ENCODE results near the gene ANKS1A.

ANKS1A gene

DNA sequence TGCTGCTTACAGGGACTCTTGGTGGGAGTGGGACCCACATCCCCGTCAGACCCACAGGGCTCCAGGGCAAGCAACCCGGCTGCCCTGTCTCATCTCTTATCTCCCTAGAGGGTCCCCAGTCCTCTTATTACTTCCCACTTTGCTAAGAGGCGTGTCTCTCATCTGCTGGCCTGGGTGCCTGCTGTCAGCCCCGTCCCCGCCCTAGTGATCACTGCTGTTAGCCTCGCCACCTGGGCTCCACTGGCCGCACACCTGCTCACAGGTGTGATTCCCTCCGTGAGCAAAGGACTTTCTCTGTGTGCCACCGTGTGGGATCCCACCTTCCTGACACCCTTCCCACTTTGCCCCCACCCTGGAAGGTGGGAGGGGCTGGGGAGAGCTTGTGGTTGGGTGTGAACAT is 194.5 kb downstream of the ANKS1A start:
- peaks cover 8% of the 10 kb centered on the region for H3K36me3 Mint-ChIP-seq (ENCODE audit: low read depth)

DNA sequence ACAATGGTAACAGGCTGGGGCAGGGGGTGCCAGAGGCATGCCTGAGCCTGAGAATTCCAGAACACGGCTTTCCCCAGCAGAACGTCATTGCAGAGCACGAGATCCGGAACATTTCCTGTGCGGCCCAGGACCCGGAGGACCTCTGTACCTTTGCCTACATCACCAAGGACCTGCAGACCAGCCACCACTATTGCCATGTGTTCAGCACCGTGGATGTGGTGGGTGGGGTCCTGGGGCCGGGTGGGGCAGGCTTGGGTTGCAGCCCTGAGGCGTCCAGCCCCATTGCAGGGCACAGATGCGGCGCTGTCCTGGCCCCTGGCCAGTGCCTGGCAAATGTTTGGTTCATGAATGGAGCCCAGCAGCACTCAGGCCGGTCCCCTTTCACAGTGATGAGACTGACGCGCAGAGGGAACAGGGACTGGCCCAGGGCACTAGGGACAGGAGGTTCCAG is 195.0 kb downstream of the ANKS1A start:
- DNase-seq (no peak), ATAC-seq (no peak)
- Mint-ChIP-seq H3K36me3 (ENCODE audit: low read depth) (peaks cover 8% of the 10 kb centered on the region), H3K9me3 (no peaks in the 10 kb centered on the region), H3K4me1 (no peaks in the 10 kb centered on the region), H3K27ac (no peak overlapping the region), H3K4me3 (no peak overlapping the region), H3K27me3 (no peaks in the 10 kb centered on the region)

More for the DNA sequence above, 194.5 kb downstream of the ANKS1A start:
- no peak for ATAC-seq
- Mint-ChIP-seq H3K27me3 (no peaks in the 10 kb centered on the region), H3K4me3 (no peak overlapping the region), H3K9me3 (no peaks in the 10 kb centered on the region), H3K4me1 (no peaks in the 10 kb centered on the region), H3K27ac (no peak overlapping the region)
- DNase-seq = no peak

DNA sequence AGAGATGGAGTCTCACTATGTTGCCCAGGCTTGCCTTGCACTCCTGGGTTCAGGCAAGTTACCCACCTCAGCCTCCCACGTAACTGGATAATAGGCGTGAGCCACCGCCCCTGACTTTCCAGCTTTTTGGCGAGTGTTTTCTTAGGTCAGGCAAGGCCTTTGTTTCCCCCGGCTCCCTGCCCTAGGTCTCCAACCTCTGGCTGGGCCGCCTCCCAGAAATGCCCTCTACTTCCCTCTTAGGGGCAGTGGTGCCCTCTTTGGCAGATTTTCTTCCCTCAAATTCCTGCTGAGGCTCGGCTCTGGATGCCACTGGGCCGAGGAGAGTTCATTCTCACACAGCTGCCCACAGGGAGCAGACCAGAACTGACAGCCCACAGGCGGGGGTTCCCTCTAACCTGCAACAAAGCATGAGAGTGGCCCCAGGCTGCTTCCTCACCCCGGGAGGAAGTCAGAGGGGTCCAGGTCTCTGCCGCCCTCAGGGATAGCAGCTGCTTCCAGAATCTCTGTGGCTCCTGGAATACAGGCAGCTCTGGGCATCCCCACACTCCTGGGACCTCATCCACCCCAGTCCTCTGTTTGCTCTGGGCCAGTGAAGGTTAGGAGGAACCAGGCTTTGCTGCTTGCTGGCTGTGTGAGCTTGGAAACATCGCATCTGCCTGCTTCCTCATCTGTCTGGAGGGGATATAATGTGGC is 195.6 kb downstream of the ANKS1A start:
- Mint-ChIP-seq H3K9me3 (no peaks in the 10 kb centered on the region), H3K36me3 (ENCODE audit: low read depth) (peaks cover 8% of the 10 kb centered on the region), H3K27me3 (no peaks in the 10 kb centered on the region), H3K4me3 (no peak overlapping the region), H3K27ac (no peak overlapping the region), H3K4me1 (no peaks in the 10 kb centered on the region)
- no peak for ATAC-seq
- DNase-seq = no peak

DNA sequence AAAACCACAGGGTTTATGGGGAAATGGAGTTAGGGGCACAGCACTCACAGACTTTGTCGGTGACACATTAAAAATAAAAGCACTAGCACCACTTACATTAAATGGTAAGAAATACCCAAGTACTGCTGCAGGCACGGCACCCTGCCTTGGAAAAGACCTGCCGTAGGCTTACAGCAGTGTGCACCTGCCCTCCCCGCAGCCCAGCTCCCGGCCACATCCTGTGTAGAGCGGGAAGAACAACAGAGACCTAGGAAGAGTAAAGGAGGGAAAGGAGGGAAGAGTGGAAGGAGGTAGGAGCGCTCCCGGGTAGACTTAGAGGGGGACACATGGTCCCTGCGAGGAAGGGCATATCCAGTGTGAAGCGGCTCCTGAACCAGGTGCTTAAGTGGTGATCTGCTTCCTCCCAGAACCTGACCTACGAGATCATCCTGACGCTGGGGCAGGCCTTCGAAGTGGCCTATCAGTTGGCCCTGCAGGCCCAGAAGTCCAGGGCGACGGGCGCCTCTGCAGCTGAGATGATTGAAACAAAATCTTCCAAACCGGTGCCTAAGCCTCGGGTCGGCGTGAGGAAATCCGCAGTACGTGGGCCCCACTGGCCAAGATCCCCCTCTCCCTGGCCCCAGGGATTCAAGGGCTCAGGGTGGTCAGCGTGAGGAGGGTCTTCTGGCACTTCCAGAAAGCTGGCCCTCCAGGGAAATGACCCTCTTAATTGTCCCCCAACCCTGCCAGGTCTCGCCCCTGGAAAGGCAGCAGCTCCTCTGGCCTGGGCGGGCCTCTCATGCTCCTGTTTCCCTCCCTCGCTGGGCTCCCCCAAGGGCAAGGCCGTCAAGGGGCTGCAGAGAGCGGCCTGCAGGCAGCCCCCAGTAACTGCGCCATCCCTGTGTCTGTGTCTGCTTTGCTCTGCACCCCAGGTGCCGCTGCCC is 196.6 kb downstream of the ANKS1A start:
- Mint-ChIP-seq H3K4me1 (no peaks in the 10 kb centered on the region), H3K27me3 (no peaks in the 10 kb centered on the region), H3K9me3 (no peaks in the 10 kb centered on the region), H3K36me3 (ENCODE audit: low read depth) (peaks cover 8% of the 10 kb centered on the region), H3K4me3 (no peak overlapping the region), H3K27ac (no peak overlapping the region)
- ATAC-seq (no peak), DNase-seq (no peak)

DNA sequence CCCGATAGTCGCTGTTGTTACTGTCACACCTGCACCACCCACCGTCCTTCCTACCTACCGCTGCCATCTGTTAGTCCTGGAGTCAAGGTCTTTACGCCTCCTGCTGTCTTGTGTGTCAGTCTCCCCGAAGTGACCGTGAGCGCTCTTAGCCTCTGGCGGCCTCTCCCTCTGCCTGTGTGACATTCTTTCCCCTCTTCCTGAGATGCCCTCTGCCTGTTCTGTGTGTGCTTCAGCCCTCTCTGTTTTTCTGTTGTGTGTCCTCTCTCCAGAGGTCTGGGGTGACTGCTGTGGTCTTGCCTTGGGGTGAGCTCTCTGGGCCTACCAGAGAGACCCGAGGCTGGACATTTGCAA is 197.2 kb downstream of the ANKS1A start:
- Mint-ChIP-seq H3K27ac (no peak overlapping the region), H3K36me3 (ENCODE audit: low read depth) (peaks cover 8% of the 10 kb centered on the region), H3K9me3 (no peaks in the 10 kb centered on the region), H3K4me3 (no peak overlapping the region), H3K27me3 (no peaks in the 10 kb centered on the region), H3K4me1 (no peaks in the 10 kb centered on the region)
- ATAC-seq = no peak
- DNase-seq = no peak

DNA sequence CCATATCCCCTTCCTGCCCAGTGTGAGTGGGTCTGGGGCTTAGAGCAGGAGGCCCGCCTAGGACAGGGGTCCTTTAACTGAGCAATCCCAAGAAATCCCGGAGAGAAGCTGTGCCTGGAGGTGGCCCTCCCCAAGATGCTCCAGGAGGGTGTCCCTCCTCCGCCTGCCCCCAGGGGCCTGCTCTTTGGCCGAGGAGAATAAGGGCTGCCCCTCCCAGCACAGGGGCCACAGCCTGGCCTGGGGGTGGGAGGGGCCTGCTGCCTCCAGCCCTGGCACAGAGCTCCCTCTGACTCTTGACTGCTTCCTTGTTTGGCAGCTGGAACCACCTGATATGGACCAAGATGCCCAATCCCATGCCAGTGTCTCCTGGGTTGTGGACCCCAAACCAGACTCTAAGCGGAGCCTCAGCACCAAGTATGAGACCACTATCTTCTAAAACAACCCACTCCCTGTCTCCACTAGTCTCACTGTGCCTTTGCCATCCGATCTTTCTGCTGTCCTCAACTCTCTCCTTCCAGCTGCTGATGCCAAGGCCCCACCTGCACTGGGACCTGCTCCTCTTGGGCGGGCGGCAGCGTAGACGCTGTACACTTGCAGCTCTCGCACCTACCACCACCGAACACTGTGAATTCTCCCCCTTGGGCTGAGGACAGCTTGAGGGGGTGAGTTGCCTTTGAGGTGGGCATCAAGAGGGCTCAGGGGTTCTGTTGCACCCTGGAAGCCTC is 197.7 kb downstream of the ANKS1A start:
- no peak overlapping the region for H3K4me3 Mint-ChIP-seq
- peaks cover 8% of the 10 kb centered on the region for H3K36me3 Mint-ChIP-seq (ENCODE audit: low read depth)
- H3K27me3 Mint-ChIP-seq = no peaks in the 10 kb centered on the region
- DNase-seq (no peak), ATAC-seq (no peak)
- no peaks in the 10 kb centered on the region for H3K9me3 Mint-ChIP-seq
- H3K27ac Mint-ChIP-seq = no peak overlapping the region
- H3K4me1 Mint-ChIP-seq = no peaks in the 10 kb centered on the region

DNA sequence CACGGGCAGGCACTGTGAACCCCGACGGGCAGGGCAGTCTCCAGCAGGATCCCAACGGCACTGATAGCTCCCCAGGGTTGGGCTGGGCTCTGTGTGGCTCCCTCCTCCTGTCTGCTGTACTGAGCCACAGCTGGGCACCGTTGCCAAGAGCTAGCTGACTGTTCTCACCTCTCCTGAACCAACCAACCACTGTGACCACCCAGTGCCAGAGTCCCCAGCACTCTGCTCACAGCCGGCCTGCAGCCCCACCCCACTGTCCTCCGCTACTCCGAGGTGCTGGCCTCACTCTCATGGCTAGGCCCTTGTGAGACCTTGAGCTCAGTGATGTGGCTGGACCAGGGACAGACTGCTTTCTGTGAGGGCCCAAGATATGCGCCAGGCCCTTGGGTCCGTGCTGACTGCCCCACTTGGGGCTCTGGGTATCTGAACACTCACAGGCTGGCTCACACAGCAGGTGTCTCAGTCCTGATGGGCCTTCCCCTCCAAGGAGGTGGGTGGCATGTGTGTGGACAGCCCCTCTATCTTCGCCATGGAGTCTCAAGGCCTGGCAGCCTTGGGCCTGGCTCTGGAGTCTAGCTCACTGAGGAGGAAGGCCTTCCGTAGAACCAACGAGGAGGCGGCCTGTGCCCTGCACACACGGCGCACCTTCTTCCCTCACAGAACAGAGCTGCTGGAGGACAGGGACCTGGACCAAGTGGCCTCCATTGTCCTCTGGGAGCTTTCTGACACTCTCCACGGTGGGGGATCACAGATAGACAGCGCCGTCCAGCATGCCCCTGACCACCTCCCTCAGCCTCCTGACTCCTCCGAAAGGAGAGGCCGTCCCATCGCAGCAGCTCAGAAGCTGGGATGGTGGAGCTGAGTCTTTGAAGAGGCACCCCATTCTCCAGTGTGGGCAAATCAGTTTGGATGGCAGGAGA is 198.6 kb downstream of the ANKS1A start:
- no peak overlapping the region for H3K4me3 Mint-ChIP-seq
- no peak for DNase-seq

DNA sequence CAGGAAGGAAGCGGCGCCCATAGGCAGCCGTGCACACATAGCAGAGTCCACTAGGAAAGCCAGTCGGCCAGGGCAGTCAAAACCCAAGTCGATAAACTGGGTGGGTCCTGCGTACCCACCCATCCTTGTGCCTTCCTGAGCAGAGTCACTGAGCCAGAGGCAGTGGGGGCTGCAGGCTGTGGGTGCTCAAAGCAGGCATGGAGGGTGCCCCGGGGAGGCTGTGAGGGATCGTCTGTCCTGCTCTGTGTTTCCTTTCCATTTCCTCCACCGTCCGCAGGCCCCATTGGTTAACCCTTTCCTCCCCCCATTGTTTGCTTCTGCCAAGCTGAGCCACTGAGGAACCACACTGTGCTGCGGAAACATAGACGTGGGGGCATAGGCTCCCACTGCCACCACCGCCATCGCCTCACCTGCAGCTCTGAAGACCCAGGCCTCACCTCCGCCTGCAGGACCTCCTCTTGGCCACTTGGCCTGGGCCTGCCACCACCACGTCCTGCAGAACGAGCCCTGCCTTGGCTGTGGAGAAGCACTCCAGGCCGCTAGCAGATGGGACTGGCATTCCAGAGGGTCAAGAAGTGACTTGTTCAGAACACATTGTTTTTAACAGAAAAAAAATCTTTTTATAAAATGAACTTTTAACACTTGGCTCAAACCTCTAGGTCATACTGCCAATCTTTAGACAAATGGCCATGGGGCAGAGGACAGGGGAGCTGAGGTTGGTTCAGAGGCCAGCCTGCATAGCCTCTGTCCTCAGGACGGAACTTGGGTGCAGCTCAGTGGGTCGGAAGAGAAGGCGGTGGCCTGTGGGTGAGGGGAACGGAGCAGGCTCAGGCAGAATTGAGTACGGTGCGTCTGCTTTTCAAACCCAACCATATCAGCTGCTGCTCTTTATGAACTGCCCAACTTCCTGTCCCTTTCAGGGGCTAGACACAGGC is 199.5 kb downstream of the ANKS1A start:
- Mint-ChIP-seq H3K4me1 (no peaks in the 10 kb centered on the region), H3K27ac (no peak overlapping the region), H3K4me3 (no peak overlapping the region), H3K9me3 (no peaks in the 10 kb centered on the region), H3K36me3 (ENCODE audit: low read depth) (peaks cover 8% of the 10 kb centered on the region), H3K27me3 (no peaks in the 10 kb centered on the region)
- ATAC-seq (no peak), DNase-seq (no peak)

More for the DNA sequence above, 198.6 kb downstream of the ANKS1A start:
- Mint-ChIP-seq H3K27me3 (no peaks in the 10 kb centered on the region), H3K36me3 (ENCODE audit: low read depth) (peaks cover 8% of the 10 kb centered on the region), H3K9me3 (no peaks in the 10 kb centered on the region), H3K4me1 (no peaks in the 10 kb centered on the region), H3K27ac (no peak overlapping the region)
- ATAC-seq = no peak

DNA sequence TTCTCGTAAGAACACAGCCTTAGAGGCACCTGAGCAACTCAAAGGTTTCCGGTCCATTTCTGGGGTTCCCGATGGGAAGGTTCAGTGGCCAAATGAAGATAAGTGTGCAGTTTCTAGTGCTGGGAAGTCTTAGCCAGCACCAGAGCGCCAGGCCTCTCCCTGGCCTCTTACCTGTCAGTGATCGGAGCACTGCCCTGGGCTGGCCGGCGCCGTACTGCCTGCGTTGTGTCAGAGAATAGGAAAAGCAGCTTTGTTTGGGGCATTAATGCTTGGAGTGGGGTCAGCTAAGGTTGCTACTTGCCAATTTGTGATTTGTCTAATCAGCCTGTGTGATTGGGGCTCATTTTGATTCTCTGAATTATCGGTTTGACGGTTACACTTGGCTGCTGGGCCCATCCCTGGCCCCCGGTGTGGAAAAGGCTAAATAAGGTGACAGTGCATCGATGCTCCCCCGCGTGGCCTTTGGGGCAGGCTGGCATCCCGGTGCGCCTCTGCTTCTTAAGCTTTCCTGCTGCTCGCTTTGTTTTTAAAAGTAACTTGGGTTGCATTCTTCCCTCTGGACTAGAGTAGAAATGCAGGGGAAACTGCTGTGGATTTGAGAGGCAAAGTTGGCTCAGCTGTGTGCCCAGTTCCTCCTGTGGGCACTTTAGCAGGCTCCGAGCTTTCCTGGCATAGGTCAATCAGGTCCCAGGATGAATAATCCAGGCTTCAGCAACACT is 200.3 kb downstream of the ANKS1A start:
- no peak overlapping the region for H3K27ac Mint-ChIP-seq
- no peaks in the 10 kb centered on the region for H3K9me3 Mint-ChIP-seq
- no peak for ATAC-seq

DNA sequence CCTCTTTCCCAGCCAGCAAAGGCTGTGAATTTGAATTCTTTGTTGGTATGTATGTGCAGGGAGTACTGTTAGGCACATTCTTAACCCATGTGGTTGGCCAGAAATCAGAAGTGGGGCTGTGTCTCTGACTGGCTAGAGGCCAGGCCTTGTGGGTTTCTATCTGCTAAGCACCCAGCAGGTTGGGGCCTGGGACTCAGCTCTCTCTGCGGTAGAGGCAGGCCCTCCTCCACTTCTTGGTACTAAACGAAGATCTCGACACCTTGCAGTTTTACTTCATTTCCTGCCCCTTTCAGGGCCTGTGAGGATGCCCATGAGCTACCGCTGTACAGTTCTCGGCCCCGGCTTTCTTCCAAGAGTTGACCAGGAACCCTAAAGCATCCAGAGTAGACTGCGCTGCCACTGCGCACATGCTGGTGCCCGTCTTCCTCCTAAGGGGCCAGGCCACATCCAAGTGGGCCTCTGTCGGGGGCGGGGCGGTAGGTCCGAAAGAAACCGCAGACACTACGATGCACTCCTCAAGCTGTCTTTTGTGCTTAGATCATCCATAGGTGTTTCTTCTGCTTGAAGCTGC is 201.0 kb downstream of the ANKS1A start:
- H3K4me1 Mint-ChIP-seq = no peaks in the 10 kb centered on the region
- H3K9me3 Mint-ChIP-seq = no peaks in the 10 kb centered on the region
- no peaks in the 10 kb centered on the region for H3K27me3 Mint-ChIP-seq
- no peak overlapping the region for H3K27ac Mint-ChIP-seq
- DNase-seq (no peak), ATAC-seq (no peak)
- H3K4me3 Mint-ChIP-seq = no peak overlapping the region
- H3K36me3 Mint-ChIP-seq (ENCODE audit: low read depth) = peaks cover 4% of the 10 kb centered on the region

More for the DNA sequence above, 200.3 kb downstream of the ANKS1A start:
- Mint-ChIP-seq H3K36me3 (ENCODE audit: low read depth) (peaks cover 4% of the 10 kb centered on the region), H3K27me3 (no peaks in the 10 kb centered on the region), H3K4me1 (no peaks in the 10 kb centered on the region), H3K4me3 (no peak overlapping the region)
- no peak for DNase-seq

DNA sequence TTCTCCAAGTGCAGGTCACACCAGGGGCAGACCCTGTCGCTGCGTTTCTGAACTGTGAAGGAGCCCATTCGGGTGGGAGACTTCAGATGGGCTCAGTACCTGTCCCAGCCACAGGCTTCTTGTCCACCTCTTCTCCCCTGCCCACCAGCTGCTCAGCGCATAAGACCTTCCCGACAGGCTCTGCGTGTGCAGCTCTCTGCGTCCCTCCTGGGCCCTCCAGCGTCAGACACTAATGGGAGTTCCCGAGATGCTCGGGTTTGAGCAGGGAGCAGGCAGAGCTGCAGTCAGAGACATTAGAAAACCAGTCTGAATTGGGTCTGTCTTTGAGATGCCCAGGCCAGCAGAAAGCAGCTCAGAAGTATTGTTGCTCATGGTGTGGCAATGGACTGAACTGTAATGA is 201.7 kb downstream of the ANKS1A start:
- H3K4me1 Mint-ChIP-seq = no peaks in the 10 kb centered on the region
- H3K4me3 Mint-ChIP-seq = no peak overlapping the region
- no peak overlapping the region for H3K27ac Mint-ChIP-seq
- ATAC-seq (no peak), DNase-seq (no peak)
- H3K9me3 Mint-ChIP-seq = no peaks in the 10 kb centered on the region
- H3K27me3 Mint-ChIP-seq = no peaks in the 10 kb centered on the region
- H3K36me3 Mint-ChIP-seq (ENCODE audit: low read depth) = peaks cover 4% of the 10 kb centered on the region

DNA sequence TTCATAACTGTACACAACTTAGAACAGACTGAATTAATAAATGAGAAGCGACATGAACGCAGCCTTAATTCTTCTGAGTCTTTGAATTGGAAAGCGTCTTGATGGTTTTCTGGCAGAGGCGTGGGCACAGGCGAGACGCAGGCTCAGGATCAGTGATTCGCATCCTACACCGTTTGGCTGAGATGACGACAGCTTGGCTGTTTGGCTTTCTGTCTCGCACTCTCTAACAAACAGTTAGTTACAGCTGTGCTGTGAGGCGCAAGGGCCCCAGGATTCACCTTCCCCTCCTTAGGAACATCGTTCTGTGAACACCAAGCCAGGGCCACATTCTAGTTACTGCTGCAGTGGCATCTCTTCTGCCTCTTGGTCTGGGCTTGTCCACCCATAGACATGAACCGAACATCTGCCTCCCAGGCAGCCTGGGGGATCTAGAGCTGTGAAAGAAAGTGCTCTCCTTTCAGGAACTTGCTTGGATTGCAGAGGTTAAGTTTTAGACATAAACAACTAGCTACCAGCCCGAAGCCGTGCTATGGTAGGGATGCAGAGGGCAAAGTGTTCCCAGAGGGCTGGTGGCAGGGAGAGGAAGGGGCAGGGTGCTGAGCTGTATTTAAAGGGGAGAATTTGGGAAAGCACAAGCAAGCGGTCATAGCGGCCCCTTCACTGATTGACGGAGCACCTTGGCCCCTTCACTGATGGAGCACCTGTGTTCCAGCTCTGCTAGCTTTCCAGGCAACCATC is 202.5 kb downstream of the ANKS1A start:
- DNase-seq (no peak), ATAC-seq (no peak)
- no peaks in the 10 kb centered on the region for H3K27me3 Mint-ChIP-seq
- H3K4me3 Mint-ChIP-seq = no peak overlapping the region
- no peaks in the 10 kb centered on the region for H3K9me3 Mint-ChIP-seq
- peaks cover 3% of the 10 kb centered on the region for H3K36me3 Mint-ChIP-seq (ENCODE audit: low read depth)
- H3K27ac Mint-ChIP-seq = no peak overlapping the region
- H3K4me1 Mint-ChIP-seq = no peaks in the 10 kb centered on the region

Data from activated naive CD8-positive, alpha-beta T cell treated with anti-CD3 and anti-CD28 coated beads, Interleukin-2, amount 50 U/mL, for 24 hours (primary cell).